Prostate gland (tissue), 2 donors: ENCODE data around the gene AKAP13. TPM values are rescaled to one million over a fixed set of nuclear protein-coding genes. Genes with fewer than 3 reads are reported as not detected.

Source experiments
- DNase-seq: peaks from one replicate; pipeline ENCODE4 v3.0.0-alpha.2; 2019; ENCODE audit warnings: low spot score
- H3K27ac ChIP-seq, 2 donors: fragments of 200-600 bp; sonication (generic); 2 replicates each; pipeline ENCODE4 v1.5.1; 2017 to 2019
- H3K27me3 ChIP-seq: fragments of 200-600 bp; sonication (generic); replicated peaks from 2 replicates; pipeline ENCODE4 v1.5.1; 2019; ENCODE audit not compliant: insufficient read depth
- H3K36me3 ChIP-seq, 2 donors: fragments of 200-600 bp; sonication (generic); 1 replicate in 1 of 2; 2 replicates in 1 of 2; pipeline versions ENCODE4 v1.5.1 to v1.8.1; 2017 to 2019
- H3K4me1 ChIP-seq: fragments of 200-600 bp; sonication (generic); replicated peaks from 2 replicates; pipeline ENCODE4 v1.5.1; 2019
- H3K4me3 ChIP-seq, 2 donors: fragments of 200-600 bp; sonication (generic); 2 replicates each; pipeline ENCODE4 v1.5.1; 2017 to 2019
- H3K9me3 ChIP-seq: fragments of 200-600 bp; sonication (generic); 2 replicates; pipeline ENCODE4 v1.5.1; 2017
- POLR2A ChIP-seq: fragments of 450-650 bp; IDR thresholded peaks from one replicate; pipeline ENCODE4 v1.6.1; 2016; ENCODE audit warnings: antibody characterized with exemption, mild to moderate bottlenecking
- POLR2AphosphoS5 ChIP-seq: sonication (generic); formaldehyde crosslinking; IDR thresholded peaks from one replicate; pipeline ENCODE4 v1.6.1; 2017; ENCODE audit warnings: antibody characterized with exemption
- WGBS: methylation state at CpG from one replicate; pipeline ENCODE4 v1.1.5; 2018; 5-methylcytosine and 5-hydroxymethylcytosine counted together
- intact Hi-C: fragments of 100-400 bp; cut with DNase I; formaldehyde crosslinking; loops from one replicate; pipeline ENCODE4 v1.14.2; 2022
- total RNA-seq, 2 donors: library from RNA; depleted of rRNA; stranded (reverse); fragments of >200 nt; gene quantifications; one replicate each; pipeline ENCODE4 v1.1.0, GENCODE V29; 2016
- TF ChIP-seq, protein P1 (sequence below), 4 experiments: fragments of 200-600 bp in 2 of 4; fragments of 450-650 bp in 2 of 4; sonication (generic) in 2 of 4; IDR thresholded peaks; 1 replicate in 3 of 4; 2 replicates in 1 of 4; pipeline ENCODE4 v1.5.1; 2016 to 2019; ENCODE audit warnings: antibody characterized with exemption in 4 of 4, mild to moderate bottlenecking in 2 of 4, moderate library complexity in 2 of 4

Gene AKAP13
- total RNA-seq, 2 donors from 2014 or later: 102 to 195 TPM

DNA sequence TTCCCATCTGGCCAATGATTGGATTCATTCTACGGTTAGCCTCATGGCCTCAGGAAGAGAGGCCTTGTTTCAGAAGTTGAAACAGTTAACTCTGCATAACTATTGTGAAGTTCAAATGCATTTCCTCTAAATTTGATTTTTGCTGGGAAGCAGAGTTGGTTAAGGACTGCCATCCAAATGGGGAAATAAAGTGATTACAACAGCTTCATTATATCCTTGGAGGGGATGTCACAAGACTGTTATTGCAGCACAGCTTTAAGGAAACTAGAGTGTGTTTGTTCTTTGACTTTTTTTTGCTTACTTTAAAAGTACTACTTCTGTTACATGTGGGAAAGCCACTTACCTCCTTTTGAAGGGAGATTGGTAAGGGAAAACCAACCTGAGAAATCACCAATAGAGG is 164.8 kb downstream of the AKAP13 start:
- 61% methylated on average over 1 of the region's 1 CpG for WGBS
- intact Hi-C loops: no loop called here
- peak overlapping the region; percentile 67 to 69 for H3K27ac ChIP-seq

DNA sequence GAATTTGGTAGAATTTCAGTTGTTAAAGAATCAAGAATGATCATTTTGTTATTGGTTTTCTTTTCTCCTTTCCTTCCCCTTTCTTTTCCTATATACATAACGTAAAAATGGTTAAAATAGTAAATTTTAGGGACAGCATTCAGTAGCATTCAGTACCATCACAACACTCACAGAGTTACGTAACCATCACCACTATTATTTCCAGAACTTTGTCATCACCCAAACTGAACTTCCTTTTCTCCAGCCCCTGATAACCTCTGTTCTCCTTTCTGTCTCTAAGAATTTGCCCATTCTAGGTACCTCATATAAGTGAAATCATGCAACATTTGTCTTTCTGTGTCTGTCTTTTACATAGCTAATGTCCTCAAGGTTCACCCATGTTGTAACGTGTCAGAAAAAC is 165.3 kb downstream of the AKAP13 start:
- WGBS: 82% methylated on average over 3 of the region's 3 CpGs
- no peak for DNase-seq
- no peaks in the 10 kb centered on the region for H3K4me1 ChIP-seq
- H3K27me3 ChIP-seq: no peaks in the 10 kb centered on the region
- H3K36me3 ChIP-seq: no peaks in the 10 kb centered on the region
- H3K27ac ChIP-seq: no peak overlapping the region
- TF ChIP-seq, protein P1, sequence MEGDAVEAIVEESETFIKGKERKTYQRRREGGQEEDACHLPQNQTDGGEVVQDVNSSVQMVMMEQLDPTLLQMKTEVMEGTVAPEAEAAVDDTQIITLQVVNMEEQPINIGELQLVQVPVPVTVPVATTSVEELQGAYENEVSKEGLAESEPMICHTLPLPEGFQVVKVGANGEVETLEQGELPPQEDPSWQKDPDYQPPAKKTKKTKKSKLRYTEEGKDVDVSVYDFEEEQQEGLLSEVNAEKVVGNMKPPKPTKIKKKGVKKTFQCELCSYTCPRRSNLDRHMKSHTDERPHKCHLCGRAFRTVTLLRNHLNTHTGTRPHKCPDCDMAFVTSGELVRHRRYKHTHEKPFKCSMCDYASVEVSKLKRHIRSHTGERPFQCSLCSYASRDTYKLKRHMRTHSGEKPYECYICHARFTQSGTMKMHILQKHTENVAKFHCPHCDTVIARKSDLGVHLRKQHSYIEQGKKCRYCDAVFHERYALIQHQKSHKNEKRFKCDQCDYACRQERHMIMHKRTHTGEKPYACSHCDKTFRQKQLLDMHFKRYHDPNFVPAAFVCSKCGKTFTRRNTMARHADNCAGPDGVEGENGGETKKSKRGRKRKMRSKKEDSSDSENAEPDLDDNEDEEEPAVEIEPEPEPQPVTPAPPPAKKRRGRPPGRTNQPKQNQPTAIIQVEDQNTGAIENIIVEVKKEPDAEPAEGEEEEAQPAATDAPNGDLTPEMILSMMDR (IDR thresholded peaks at IDR 0.05): no peak
- TF ChIP-seq POLR2AphosphoS5 (no peak), POLR2A (no peak)
- no peak overlapping the region for H3K4me3 ChIP-seq
- intact Hi-C loops: no loop called here
- no peaks in the 10 kb centered on the region for H3K9me3 ChIP-seq

More for the DNA sequence above, 164.8 kb downstream of the AKAP13 start:
- TF ChIP-seq POLR2A: no peak
- TF ChIP-seq, protein P1 (IDR thresholded peaks at IDR 0.05): no peak
- TF ChIP-seq POLR2AphosphoS5: peak; percentile 13
- no peaks in the 10 kb centered on the region for H3K27me3 ChIP-seq
- DNase-seq: no peak
- H3K4me3 ChIP-seq: no peak overlapping the region
- no peaks in the 10 kb centered on the region for H3K36me3 ChIP-seq
- H3K4me1 ChIP-seq: no peaks in the 10 kb centered on the region
- no peaks in the 10 kb centered on the region for H3K9me3 ChIP-seq

- intact Hi-C loops: no loop called here
- DNase-seq: no peak
- no peak overlapping the region for H3K4me3 ChIP-seq
- H3K27ac ChIP-seq: no peak overlapping the region
- H3K27me3 ChIP-seq: no peaks in the 10 kb centered on the region
- no peaks in the 10 kb centered on the region for H3K4me1 ChIP-seq
- WGBS: 96% methylated on average over 1 of the region's 1 CpG
- no peaks in the 10 kb centered on the region for H3K9me3 ChIP-seq
- TF ChIP-seq POLR2AphosphoS5: no peak
- TF ChIP-seq, protein P1 (IDR thresholded peaks at IDR 0.05): no peak
- no peak for TF ChIP-seq POLR2A
- no peaks in the 10 kb centered on the region for H3K36me3 ChIP-seq
Measured at GRCh38 chr15:85547386-85547785, 167.0 kb downstream of the AKAP13 start.

DNA sequence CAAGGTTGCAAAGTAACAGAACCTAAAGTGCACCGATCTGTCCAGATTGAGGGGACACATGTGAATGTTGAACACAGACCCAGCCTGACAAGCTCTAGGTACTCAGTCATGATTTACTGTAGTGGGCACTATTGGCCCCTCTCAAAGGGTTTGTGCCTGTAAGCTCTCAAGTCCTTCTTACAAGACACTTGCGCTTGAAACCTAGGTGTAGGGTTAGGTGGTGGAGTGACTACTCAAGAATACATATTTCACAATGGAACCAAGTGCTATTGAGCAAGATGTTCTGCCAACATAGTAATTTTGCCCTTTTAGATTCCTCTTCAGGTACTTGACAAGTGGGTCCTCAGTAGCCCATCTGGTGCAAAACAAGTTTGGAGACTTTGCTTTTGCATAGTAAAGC is 169.9 kb downstream of the AKAP13 start:
- H3K4me1 ChIP-seq: no peaks in the 10 kb centered on the region
- H3K27ac ChIP-seq: no peak overlapping the region
- 98% methylated on average over 2 of the region's 2 CpGs for WGBS

GRCh38 chr15:85551221-85551832 is 170.9 kb downstream of the AKAP13 start:
- 54% methylated on average over 3 of the region's 3 CpGs for WGBS
- no peaks in the 10 kb centered on the region for H3K9me3 ChIP-seq
- no peak overlapping the region for H3K27ac ChIP-seq
- no peaks in the 10 kb centered on the region for H3K36me3 ChIP-seq
- no peaks in the 10 kb centered on the region for H3K4me1 ChIP-seq
- no peak for DNase-seq
- intact Hi-C loops: no loop called here
- no peak for TF ChIP-seq POLR2AphosphoS5
- no peak for TF ChIP-seq POLR2A
- TF ChIP-seq, protein P1 (IDR thresholded peaks at IDR 0.05): no peak
- no peaks in the 10 kb centered on the region for H3K27me3 ChIP-seq
- no peak overlapping the region for H3K4me3 ChIP-seq

More for the DNA sequence above, 169.9 kb downstream of the AKAP13 start:
- Histone ChIP-seq H3K9me3 (no peaks in the 10 kb centered on the region), H3K4me3 (no peak overlapping the region), H3K27me3 (no peaks in the 10 kb centered on the region), H3K36me3 (no peaks in the 10 kb centered on the region)
- TF ChIP-seq, protein P1 (IDR thresholded peaks at IDR 0.05): no peak
- TF ChIP-seq POLR2AphosphoS5 (no peak), POLR2A (no peak)
- no peak for DNase-seq
- intact Hi-C loops: no loop called here
